ENCODE measurements around the gene GVQW3. TPM values are rescaled to one million over a fixed set of nuclear protein-coding genes. Genes with fewer than 3 reads are reported as not detected.

Gene GVQW3
- polyA plus RNA-seq, 1 donor (not counting 4 experiments of a cell fraction or from before 2014, with no cell fraction given), result 0.80 TPM

GRCh38 chr11:76391811-76392475, 10.8 kb downstream of the GVQW3 start:
- no peak overlapping the region for H3K4me2 ChIP-seq (ENCODE audit: control insufficient read depth, extremely low read depth, insufficient read depth, low read depth, low read length)
- H2AFZ ChIP-seq (ENCODE audit: control insufficient read depth, low read length), result no peak overlapping the region
- no peaks in the 10 kb centered on the region for H3K27me3 ChIP-seq (ENCODE audit: control insufficient read depth, extremely low read depth, insufficient read depth, low read length)
- FAIRE-seq (no peak), DNase-seq (ENCODE audit: low read depth, low spot score) (no peak)
- no peak overlapping the region for H3K4me3 ChIP-seq (ENCODE audit: control insufficient read depth in 2 of 3, extremely low read depth in 1 of 3, insufficient read depth in 2 of 3, low read depth in 1 of 3, low read length in 3 of 3)
- dilution Hi-C loops (cut with MboI; ENCODE audit: extremely low pct_ligation_motif_present, low sequenced_read_pairs), result no loop called here
- H3K27ac ChIP-seq (ENCODE audit: control insufficient read depth, insufficient read depth, low read length), result no peak overlapping the region
- H3K9me1 ChIP-seq (ENCODE audit: control insufficient read depth, extremely low read depth, insufficient read depth, low read length), result no peaks in the 10 kb centered on the region
- no peaks in the 10 kb centered on the region for H3K9me3 ChIP-seq (ENCODE audit: control insufficient read depth, low read depth, low read length)
- H3K9ac ChIP-seq (ENCODE audit: control insufficient read depth, extremely low read depth, insufficient read depth, low read length), result no peak overlapping the region
- no peaks in the 10 kb centered on the region for H3K36me3 ChIP-seq (ENCODE audit: control insufficient read depth in 2 of 2, extremely low read depth in 1 of 2, insufficient read depth in 2 of 2, low read length in 2 of 2)
- no peaks in the 10 kb centered on the region for H3K4me1 ChIP-seq (ENCODE audit: control insufficient read depth, extremely low read depth, insufficient read depth, low read length)
- no peak for TF ChIP-seq CTCF (optimal IDR thresholded peaks at IDR 0.05 in 1 of 3, IDR thresholded peaks at IDR 0.05 in 1 of 3, conservative IDR thresholded peaks at IDR 0.05 in 1 of 3; ENCODE audit: extremely low read depth in 1 of 3, insufficient read depth in 2 of 3, low read length in 3 of 3)
- no peak for TF ChIP-seq EZH2 (IDR thresholded peaks at IDR 0.05; ENCODE audit: low read length)
- no peaks in the 10 kb centered on the region for H3K79me2 ChIP-seq (ENCODE audit: control insufficient read depth, insufficient read depth, low read length)
- H4K20me1 ChIP-seq (ENCODE audit: control insufficient read depth, extremely low read depth, insufficient read depth, low read length), result no peaks in the 10 kb centered on the region

GRCh38 chr11:76392870-76393269, 11.7 kb downstream of the GVQW3 start:
- Histone ChIP-seq H3K9me3 (ENCODE audit: control insufficient read depth, low read depth, low read length) (no peaks in the 10 kb centered on the region), H3K79me2 (ENCODE audit: control insufficient read depth, insufficient read depth, low read length) (no peaks in the 10 kb centered on the region), H4K20me1 (ENCODE audit: control insufficient read depth, extremely low read depth, insufficient read depth, low read length) (no peaks in the 10 kb centered on the region), H3K4me1 (ENCODE audit: control insufficient read depth, extremely low read depth, insufficient read depth, low read length) (no peaks in the 10 kb centered on the region), H3K9ac (ENCODE audit: control insufficient read depth, extremely low read depth, insufficient read depth, low read length) (no peak overlapping the region), H3K9me1 (ENCODE audit: control insufficient read depth, extremely low read depth, insufficient read depth, low read length) (no peaks in the 10 kb centered on the region), H3K36me3 (ENCODE audit: control insufficient read depth in 2 of 2, extremely low read depth in 1 of 2, insufficient read depth in 2 of 2, low read length in 2 of 2) (no peaks in the 10 kb centered on the region), H3K4me2 (ENCODE audit: control insufficient read depth, extremely low read depth, insufficient read depth, low read depth, low read length) (no peak overlapping the region), H3K27me3 (ENCODE audit: control insufficient read depth, extremely low read depth, insufficient read depth, low read length) (no peaks in the 10 kb centered on the region), H3K27ac (ENCODE audit: control insufficient read depth, insufficient read depth, low read length) (no peak overlapping the region), H2AFZ (ENCODE audit: control insufficient read depth, low read length) (no peak overlapping the region), H3K4me3 (ENCODE audit: control insufficient read depth in 2 of 3, extremely low read depth in 1 of 3, insufficient read depth in 2 of 3, low read depth in 1 of 3, low read length in 3 of 3) (no peak overlapping the region)
- TF ChIP-seq CTCF (optimal IDR thresholded peaks at IDR 0.05 in 1 of 3, IDR thresholded peaks at IDR 0.05 in 1 of 3, conservative IDR thresholded peaks at IDR 0.05 in 1 of 3; ENCODE audit: extremely low read depth in 1 of 3, insufficient read depth in 2 of 3, low read length in 3 of 3) (no peak), EZH2 (IDR thresholded peaks at IDR 0.05; ENCODE audit: low read length) (no peak)
- no peak for DNase-seq (ENCODE audit: low read depth, low spot score)
- dilution Hi-C loops (cut with MboI; ENCODE audit: extremely low pct_ligation_motif_present, low sequenced_read_pairs), result no loop called here
- no peak for FAIRE-seq
